HG03460 (cell line): ENCODE results near the gene LDLRAD3.

Source experiments
- ATAC-seq: cut with Tn5 transposase; IDR thresholded peaks from one replicate; pipeline ENCODE4 v1.9.1; 2021; ENCODE audit not compliant: unreplicated experiment

LDLRAD3 gene

GRCh38 chr11:36094164-36094563, 150.3 kb downstream of the LDLRAD3 start:
- no peak for ATAC-seq

- ATAC-seq = no peak
These were observed 151.9 kb downstream of the LDLRAD3 start for GRCh38 chr11:36095716-36096115.

GRCh38 chr11:36097219-36097650, 153.4 kb downstream of the LDLRAD3 start:
- no peak for ATAC-seq

- ATAC-seq = no peak
These were observed 154.2 kb downstream of the LDLRAD3 start for GRCh38 chr11:36098087-36098486.

GRCh38 chr11:36098853-36099375, 155.1 kb downstream of the LDLRAD3 start:
- ATAC-seq = no peak

GRCh38 chr11:36101466-36101865, 157.6 kb downstream of the LDLRAD3 start:
- ATAC-seq = no peak

- ATAC-seq = no peak
These were observed 159.0 kb downstream of the LDLRAD3 start for GRCh38 chr11:36102868-36103267.

GRCh38 chr11:36103933-36104530, 160.2 kb downstream of the LDLRAD3 start:
- no peak for ATAC-seq

GRCh38 chr11:36104660-36104992, 160.8 kb downstream of the LDLRAD3 start:
- no peak for ATAC-seq

GRCh38 chr11:36105743-36106581, 162.1 kb downstream of the LDLRAD3 start:
- no peak for ATAC-seq

- no peak for ATAC-seq
These were observed 163.7 kb downstream of the LDLRAD3 start for GRCh38 chr11:36107547-36107946.

- ATAC-seq = no peak
These were observed 165.2 kb downstream of the LDLRAD3 start for GRCh38 chr11:36108881-36109589.

- no peak for ATAC-seq
These were observed 165.7 kb downstream of the LDLRAD3 start for GRCh38 chr11:36109590-36109849.

GRCh38 chr11:36109850-36110606, 166.2 kb downstream of the LDLRAD3 start:
- no peak for ATAC-seq

- no peak for ATAC-seq
These were observed 167.0 kb downstream of the LDLRAD3 start for GRCh38 chr11:36110668-36111410.

- no peak for ATAC-seq
These were observed 170.2 kb downstream of the LDLRAD3 start for GRCh38 chr11:36114095-36114494.

- no peak for ATAC-seq
These were observed 171.5 kb downstream of the LDLRAD3 start for GRCh38 chr11:36115378-36115801.

GRCh38 chr11:36116161-36116560, 172.3 kb downstream of the LDLRAD3 start:
- ATAC-seq = no peak

GRCh38 chr11:36118084-36118483, 174.2 kb downstream of the LDLRAD3 start:
- ATAC-seq = no peak

GRCh38 chr11:36119300-36119699, 175.4 kb downstream of the LDLRAD3 start:
- no peak for ATAC-seq

GRCh38 chr11:36121054-36121453, 177.2 kb downstream of the LDLRAD3 start:
- no peak for ATAC-seq
